Hematopoietic multipotent progenitor cell treated with erythropoietin and hydrocortisone succinate and interleukin-3 and kit ligand, for 15 days (in vitro differentiated cells): Measurements from ENCODE around the gene CBX8.
A peak's percentile ranks its signal among the peaks of the same experiment; 100 is the strongest.

Source experiments
- DNase-seq: peaks from one replicate; pipeline ENCODE4 v3.0.0-alpha.2; 2015; ENCODE audit warnings: low spot score

Gene CBX8

DNA sequence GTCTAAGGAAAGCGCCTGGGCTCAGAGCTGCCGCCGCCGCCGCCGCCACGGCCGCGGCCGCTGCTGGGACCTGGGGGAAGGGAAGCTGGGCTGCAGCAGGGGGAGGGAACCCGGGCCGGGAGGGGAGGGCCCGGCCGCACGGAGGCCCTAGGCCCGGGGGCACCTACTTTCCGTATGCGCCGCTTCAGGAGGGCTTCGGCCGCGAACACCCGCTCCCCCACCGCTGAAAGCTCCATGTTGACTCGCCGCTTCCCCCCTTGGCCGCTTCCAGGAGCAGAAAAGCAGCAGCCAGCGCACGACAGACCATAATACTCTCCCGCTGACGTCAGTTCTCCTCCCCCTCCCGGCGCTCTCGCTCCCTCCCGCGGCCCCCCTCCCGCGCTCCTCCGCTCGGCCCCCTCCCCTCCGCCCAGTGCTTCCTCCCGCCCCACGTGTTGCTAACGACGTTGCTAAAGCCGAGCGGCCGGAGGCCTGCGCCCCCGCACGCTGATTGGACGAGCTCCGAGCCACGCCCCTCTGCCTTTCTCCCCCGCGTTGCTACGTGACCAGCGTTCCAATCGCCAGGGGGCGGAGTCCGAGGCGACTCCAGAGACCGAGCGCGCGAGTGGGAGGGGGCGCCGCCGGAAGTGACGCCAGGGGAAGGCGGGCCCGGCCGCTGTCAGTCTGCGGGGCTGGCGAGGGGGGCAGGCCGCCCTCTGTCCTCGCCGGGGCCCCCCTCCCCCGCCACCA is at the start of gene CBX8:
CBX8 (minus strand) TSS at position 315 of the 729 bp plus-strand sequence; CDS start at position 236, 79 bp downstream.
- DNase-seq: peak; percentile 96

GRCh38 chr17:79845601-79845949 is 48.7 kb upstream of the CBX8 start:
- peak; percentile 70 for DNase-seq

GRCh38 chr17:79844869-79845600 is 48.2 kb upstream of the CBX8 start:
- peak; percentile 39 for DNase-seq

DNA sequence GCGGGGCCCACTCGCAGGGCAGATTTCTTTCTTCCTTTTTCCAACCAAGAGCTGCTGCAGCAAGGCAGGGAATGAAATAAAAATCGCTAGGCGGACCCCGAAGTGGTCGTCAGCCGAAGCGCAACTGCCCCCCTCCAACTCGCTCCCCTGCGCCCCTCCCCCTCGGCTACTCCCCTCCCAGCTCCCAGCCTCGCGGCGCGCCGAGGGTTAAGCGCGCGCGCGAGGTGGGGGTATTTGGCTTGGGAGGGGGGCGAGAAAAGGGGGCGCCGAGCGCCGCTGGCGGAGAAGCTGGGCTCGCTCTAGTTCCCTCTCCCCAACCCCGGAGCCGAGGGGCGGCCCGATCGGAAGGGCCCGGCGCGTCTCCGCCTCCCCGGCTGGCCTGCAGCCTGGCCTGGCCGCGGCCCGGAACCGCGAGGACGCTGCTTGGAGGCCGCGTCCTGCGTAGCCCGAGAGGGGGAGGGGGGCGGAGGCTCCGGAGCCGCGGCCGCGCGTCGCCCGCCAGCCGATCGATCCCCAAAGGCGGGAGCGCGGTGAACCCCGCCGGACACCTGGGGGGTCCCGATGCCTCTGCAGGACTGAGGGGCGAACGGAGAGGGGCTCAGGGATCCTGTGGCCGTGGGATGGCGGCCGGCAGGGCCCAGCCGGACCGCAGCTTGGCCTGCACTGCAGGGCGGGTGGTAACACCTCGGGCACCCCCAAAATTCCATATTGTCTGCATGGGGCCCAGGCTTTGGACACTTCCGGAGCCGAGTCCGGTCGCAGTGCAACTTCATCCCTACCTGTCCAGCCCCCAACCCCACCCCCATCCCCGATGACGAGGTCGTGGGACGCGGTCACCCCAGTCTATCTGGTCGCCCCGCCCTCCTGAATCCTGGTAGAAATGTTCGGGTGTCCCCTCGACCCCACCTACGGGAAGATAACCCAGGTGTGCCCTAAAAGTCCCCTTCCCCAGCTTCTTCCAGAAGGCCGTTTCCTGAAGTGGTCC is 47.2 kb upstream of the CBX8 start:
- no peak for DNase-seq

GRCh38 chr17:79843474-79843815 is 46.6 kb upstream of the CBX8 start:
- no peak for DNase-seq

DNA sequence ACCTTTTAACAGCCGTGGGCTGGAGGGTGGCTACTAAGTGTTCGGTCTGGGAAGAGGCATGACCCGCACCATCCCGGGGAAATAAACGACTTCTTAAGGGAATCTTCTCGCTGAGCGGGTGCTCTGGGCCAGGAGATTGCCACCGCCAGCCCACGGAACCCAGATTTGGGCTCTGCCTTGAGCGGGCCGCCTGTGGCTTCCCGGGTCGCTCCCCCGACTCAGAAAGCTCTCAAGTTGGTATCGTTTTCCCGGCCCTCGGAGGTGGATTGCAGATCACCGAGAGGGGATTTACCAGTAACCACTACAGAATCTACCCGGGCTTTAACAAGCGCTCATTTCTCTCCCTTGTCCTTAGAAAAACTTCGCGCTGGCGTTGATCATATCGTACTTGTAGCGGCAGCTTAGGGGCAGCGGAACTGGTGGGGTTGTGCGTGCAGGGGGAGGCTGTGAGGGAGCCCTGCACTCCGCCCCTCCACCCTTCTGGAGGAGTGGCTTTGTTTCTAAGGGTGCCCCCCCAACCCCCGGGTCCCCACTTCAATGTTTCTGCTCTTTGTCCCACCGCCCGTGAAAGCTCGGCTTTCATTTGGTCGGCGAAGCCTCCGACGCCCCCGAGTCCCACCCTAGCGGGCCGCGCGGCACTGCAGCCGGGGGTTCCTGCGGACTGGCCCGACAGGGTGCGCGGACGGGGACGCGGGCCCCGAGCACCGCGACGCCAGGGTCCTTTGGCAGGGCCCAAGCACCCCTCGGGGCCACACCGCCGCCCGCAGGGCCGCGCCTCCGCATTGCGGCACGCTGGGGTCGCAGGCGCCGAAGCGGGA is 46.0 kb upstream of the CBX8 start:
- no peak for DNase-seq

GRCh38 chr17:79842136-79842655 is 45.3 kb upstream of the CBX8 start:
- no peak for DNase-seq

GRCh38 chr17:79841369-79842135 is 44.7 kb upstream of the CBX8 start:
- no peak for DNase-seq

- no peak for DNase-seq
Measured at GRCh38 chr17:79840989-79841286, 44.1 kb upstream of the CBX8 start.

GRCh38 chr17:79840269-79840988 is 43.6 kb upstream of the CBX8 start:
- DNase-seq: no peak

GRCh38 chr17:79839356-79840268 is 42.7 kb upstream of the CBX8 start, which contains the start of gene CBX4:
TSS of gene CBX4 (minus strand) at chr17:79839440. CDS start at chr17:79839251, 189 bp downstream.
- peak; percentile 90 for DNase-seq

DNA sequence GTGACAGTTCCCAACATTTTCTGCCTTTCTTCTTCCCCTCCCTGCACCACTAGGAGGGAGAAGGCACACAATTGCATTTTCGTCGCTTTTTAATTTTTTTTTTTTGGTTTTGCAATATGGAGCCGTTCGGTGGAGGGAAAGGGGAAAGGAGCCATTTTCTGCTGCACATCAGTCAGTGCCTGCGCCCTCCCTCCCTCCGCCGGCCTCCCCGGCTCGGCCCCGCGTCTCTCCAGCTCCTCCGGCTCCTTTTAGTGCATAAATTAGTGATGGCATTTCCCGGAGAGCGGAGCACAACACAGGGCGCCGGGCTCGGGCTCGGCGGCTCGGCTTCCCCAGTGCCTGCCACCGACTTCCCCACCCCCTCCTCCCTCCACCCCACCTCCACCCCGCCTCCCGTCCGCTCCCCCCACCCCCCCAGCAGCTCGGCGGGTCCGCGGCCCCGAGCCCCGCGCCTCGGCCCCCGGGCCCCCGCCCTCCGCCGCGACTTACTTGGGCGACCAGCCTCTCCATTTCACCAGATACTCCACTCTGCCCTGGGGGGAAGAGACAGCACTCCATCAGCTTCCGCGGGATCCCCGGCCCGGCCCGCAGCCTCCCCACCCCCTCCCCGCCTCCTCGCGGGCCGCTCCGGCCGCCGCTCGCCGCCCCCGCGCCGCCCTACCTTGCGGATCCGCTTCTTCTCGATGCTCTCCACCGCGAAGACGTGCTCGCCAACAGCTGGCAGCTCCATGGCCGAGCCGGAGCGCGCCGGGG is 41.8 kb upstream of the CBX8 start:
- DNase-seq: peak; percentile 39

DNA sequence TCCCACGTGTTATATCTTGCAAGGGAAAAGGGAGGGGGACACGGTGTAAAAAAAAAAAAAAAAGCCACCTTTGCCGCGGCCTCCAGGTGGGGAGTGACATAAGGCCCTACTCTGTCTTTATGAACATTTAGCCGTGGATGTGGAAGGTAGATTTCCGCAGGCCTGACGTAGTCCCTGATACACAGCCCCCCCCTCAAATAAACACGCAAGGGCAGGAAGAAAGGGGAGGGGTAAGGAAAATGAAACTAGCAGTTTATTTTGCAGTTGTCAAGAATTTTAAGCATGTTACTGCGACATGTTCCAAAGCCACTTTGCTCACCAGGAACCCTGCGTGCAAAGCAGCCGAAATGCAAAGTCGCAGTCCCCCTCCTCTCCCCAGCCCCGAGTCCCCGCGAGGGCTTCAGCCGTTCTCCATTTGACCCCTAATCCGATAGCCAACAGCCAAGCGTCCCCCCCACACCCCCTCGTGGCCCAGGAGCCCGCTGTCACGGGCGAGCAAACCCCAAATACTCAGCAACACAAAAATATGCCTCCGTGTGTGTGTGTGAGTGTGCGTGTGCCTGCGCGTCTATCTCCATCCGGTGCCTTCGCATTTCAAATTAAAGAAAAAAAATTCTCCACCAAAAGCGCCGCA is 41.1 kb upstream of the CBX8 start:
- no peak for DNase-seq

- peak; percentile 38 for DNase-seq
Measured at GRCh38 chr17:79836972-79837887, 40.4 kb upstream of the CBX8 start.

DNA sequence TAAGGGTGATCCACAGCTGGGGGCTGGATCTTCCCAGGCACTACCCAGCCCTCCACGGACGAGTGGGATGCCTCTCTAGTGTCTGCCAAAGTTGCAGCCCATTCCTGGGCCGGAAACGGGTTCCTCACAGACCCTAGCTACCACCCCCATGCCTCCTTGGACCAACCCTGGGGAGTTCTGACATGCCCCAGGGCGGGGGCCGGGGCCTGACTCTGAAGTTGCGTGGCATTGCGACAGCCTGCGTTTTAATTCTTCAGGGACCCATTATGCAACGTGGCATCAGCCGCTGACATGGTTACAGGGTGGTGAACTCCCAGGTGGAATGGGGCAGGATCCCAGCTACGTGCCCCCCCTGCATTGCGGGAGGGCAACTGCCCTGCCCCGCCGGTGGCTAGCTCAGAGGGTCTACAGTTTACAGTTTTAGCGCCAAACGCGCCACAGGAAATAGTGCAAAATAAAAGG is 39.7 kb upstream of the CBX8 start:
- DNase-seq: no peak

GRCh38 chr17:79835953-79836509 is 39.2 kb upstream of the CBX8 start:
- DNase-seq: no peak
